Anterior cingulate cortex (tissue), 58 donors: ENCODE measurements around the gene TEDC2.
A peak's percentile ranks its signal among the peaks of the same experiment; 100 is the strongest.
"Not testable (repeated sequence)": the region's sequence is repeated elsewhere in the genome, so short reads cannot be mapped to it uniquely, and the experiment has no call there.

Experiments used
- DNase-seq, 58 donors: peaks; one replicate each; lab custom pipeline; 2025; lab: John Stamatoyannopoulos, UW

The TEDC2 gene

DNA sequence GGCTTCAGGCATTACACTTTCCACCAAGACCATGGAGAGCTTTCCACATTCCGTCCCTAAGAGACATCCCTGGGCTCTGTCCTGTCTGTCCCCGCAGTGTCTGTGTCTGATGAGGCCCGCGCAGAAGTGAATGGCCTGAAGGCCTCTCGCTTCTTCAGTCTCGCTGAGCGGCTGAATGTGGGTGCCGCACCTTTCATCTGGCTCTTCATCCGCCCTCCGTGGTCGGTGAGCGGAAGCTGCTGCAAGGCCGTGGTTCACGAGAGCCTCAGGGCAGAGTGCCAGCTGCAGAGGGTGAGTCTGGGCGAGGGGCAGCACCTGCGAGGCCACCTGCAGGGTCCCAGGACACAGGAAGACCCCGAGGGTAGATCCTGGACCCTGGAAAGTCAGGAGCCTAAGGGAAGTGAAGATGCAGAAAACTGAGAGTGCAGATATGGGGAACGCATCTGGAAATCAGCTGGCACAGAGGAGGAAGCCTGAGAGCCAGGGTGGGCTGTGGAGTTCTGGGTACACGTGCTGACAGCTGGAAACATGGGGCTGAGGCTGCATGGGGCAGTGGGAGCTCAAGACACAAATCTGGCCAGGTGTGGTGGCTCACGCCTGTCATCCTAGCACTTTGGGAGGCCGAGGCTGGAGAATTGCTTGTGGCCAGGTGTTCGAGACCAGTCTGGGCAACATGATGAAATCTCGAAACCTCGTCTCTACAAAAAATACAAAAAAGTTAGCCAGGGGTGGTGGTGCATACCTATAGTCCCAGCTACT lies 22.7 kb upstream of the TEDC2 start:
- no peak for DNase-seq

DNA sequence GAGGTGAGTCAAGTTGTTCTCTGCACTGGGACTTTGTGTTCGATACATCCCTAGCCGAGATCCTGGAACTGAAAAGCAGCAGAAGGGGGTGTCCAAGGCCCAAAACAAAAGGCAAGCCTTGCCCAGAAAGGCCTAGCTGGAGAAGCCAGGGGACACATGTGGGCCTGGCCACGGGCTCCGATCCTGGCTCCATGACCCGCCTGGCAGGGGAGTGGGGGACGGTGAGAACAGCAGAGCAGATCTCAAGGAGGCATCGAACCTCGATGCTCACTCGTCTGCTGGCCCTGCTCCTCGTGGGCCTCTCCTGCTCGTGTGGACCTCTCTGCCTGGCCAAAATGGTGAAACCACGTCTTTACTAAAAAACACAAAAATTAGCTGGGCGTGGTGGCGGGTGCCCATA lies 21.8 kb upstream of the TEDC2 start:
- DNase-seq: peak in 1 of 58 donors; percentile 3

DNA sequence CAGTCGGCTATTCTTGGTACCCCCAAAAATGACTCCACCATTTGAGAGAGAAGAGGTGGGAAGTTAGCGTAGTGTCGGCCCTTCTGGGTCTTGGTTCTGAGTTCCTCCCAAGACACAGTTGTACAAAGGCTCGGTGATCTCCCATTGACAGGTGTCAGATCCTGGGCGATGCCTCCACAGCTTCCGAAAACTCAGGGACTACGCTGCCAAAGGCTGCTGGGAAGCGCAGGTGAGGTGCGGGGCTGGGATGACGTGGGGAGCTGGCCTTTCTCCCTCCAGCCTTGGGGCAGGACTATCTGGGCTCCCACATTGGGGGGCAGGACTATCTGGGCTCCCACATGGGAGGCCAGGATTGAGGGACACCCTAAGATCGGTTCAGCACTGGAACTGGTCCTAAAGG lies 20.3 kb upstream of the TEDC2 start:
- no peak for DNase-seq

DNA sequence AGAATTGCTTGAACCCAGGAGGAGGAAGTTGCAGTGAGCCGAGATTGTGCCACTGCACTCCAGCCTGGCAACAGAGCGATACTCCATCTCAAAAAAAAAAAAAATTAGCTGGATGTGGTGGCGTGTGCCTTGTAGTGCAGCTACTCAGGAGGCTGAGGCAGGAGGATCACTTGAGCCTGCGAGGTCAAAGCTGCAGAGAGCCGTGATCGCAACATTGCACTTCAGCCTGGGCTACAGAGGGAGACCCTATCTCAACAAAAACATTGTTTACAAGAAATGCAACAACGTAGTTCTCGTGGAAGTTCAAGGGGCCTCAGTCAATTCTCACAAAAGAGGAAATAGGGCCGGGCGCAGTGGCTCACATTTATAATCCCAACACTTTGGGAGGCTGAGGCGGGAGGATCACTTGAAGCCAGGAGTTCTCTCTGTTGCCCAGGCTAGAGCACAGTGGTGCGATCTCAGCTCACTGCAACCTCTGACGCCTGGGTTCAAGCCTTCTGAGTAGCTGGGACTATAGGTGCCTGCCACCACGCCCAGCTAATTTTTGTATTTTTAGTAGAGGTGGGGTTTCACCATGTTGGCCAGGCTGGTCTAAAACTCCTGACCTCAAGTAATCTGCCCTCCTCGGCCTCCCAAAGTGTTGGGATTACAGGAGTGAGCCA lies 18.6 kb upstream of the TEDC2 start:
- not testable (repeated sequence) for DNase-seq

DNA sequence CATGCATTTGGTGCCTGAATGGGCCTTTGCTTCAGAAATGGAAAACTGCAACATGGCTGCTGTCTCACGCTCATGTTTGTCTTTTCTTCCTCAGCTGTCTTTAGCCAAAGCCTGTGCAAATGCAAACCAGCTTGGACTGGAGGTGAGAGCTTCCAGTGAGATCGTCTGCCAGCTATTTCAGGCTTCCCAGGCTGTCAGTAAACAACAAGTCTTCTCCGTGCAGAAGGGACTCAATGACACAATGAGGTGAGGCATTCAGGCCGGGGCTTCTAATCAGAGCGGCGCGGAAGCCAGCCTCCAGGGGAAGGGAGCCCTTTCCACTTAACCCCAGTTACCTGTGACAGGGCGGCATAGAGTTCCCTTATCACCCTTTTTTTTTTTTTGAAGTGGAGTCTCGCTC lies 16.4 kb upstream of the TEDC2 start:
- no peak for DNase-seq

DNA sequence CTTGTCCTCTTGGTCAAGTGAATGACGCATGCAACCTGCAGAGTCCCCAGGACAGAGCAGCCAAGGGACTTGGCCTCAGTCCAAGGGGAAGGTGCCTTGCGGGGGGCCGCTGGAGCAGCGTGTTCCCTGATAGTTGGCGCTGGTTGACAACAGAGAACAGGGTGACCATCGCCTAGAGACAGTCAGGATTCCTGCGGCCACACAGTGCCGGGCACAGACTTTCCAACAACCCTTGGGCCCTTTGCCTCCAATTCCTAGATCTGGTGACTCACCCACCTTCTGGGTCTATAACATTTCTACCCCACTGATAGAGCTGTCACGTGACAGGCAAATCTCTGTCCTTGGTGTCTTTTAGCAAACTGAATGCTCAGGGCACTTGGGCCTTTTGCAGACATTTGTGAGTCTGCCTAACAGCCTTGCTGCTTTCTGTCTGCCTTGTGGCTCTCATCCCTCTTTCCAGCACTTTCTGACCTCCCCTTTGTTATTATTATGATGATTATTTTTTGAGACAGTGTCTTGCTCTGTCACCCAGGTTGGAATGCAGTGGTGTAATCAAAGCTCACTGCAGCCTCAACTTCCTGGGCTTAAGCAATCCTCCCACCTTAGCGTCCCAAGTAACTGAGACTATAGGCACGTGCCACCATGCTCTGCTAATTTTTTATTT lies 11.9 kb upstream of the TEDC2 start:
- no peak for DNase-seq

DNA sequence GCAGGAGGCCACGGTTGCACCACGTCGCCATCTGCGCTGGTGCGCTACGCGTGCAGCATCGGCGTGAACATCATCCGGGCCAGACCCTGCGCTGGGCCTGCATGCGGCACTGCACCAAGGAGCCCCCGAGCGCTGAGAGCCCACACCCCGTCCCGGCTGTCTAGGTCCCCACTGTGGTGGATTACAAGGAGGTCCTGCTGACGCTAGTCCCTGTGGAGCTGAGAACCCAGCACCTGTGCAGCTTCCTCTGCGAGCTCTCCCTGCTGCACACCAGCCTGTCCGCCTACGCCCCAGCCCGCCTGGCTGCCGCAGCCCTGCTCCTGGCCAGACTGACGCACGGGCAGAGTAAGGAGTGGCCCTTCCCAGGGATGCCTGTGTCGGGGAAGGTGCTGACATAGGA lies 10.8 kb upstream of the TEDC2 start:
- no peak for DNase-seq

DNA sequence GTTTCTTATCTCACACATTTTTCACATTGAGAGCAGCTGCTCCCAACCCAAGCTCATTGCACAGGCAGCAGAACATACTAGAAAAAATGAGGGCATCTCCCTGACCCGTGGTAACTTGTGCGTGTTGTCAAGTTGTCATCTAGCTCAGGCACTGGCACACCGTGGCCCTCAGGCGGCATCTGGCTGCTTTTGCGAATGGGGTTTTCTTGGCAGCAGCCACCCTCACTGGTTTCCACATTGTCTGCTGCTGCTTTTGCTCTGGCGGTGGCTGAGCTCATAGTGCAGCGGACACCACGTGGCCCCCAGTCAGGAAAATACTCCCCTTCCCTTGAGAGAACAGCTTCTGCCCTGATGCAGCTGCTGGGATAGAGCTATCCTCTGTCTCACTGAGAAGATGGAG lies 9.4 kb upstream of the TEDC2 start:
- DNase-seq: peak in 46 of 58 donors; percentile 14 to 80 (median 53)

DNA sequence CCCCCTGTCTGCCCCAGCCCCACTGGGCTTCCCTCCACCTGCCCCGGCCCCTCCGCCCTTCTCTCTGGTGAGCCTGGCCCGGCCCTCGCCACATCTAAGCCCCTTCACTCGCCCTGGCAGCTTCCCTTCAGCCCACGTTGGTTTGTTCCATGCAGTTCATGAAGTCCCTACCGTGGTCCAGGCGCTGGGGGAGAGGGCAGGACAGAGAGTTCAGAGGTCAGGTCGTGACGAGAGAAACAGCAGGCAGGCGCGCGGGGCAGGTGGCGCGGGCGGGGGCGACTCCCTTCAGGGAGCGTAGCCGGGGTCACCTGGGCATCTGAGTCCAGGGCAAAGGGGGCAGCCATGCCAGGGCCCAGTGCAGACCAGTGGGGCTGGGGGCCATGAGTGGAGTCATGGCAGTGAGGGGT lies 8.9 kb upstream of the TEDC2 start:
- DNase-seq: no peak

DNA sequence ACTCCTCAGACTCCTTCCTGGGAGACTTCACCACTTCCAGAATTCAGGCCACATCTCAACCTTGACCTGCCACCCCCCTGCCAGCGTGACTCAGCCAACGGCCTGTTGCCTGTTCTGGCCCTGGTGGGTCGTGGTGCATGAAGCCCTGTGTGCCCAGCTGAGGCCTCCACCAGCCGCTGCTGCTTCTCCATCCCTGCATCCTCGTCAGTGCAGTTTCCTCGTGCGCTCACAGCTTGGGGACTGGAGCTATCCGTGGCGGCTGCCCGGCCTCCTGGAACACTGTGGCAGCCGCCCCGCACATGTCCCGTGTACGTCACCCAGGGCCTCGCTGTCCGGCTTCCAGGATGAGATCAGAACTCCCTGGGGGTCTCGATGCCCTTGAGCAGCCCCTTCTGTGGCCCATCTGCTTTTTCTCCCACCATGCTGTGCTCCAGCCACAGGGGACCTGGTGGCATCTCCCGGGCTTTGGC lies 8.0 kb upstream of the TEDC2 start:
- DNase-seq: no peak

DNA sequence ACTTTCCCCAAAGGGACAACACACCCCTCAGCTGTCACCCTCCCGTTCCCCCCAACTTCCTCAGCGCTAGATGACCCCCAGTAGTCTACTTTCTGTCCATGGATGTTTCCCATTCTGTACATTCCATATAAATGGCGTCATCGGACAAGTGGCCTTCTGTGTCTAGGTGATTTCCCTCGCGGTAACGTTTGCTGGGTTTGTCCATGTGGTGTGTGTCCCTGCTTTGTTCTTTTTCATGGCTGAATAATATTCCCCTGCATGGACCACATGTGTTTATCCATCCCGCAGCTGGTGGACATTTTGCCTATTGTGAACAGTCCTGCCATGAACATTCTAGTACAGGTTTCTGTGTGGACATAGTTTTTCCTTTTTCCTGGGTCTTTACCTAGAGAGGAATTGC lies 7.3 kb upstream of the TEDC2 start:
- no peak for DNase-seq

DNA sequence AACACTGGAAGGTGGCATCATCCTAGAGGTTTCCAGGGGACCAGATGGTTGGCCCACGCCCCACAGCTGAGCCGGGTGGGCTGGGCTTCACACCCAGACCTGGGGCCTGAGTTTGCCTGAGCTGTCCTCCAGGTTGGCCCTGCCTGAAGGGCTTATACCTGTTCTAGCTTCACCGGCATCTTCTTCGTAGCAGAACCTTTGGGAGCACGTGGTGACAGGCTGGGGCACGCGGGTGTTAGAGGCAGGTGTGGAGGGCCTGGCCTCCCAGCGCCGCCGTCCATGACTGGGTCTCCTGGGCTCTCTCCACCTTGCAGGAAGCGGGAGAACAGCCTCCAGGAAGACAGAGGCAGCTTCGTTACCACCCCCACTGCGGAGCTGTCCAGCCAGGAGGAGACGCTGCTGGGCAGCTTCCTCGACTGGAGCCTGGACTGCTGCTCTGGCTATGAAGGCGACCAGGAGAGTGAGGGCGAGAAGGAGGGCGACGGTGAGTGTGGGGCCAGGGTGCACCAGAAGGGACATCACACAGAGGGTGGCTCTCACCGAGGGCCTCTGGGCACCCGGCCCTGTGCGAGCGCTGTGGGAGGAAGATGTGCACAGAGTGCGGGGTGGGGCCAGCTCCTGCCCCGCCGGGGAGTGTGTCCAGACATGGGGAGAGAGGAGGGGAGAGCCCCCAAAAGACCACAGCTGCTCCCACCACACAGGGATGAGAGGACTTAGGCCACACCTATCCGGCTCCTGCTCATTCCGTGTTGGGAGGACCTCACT lies 4.6 kb upstream of the TEDC2 start:
- no peak for DNase-seq

DNA sequence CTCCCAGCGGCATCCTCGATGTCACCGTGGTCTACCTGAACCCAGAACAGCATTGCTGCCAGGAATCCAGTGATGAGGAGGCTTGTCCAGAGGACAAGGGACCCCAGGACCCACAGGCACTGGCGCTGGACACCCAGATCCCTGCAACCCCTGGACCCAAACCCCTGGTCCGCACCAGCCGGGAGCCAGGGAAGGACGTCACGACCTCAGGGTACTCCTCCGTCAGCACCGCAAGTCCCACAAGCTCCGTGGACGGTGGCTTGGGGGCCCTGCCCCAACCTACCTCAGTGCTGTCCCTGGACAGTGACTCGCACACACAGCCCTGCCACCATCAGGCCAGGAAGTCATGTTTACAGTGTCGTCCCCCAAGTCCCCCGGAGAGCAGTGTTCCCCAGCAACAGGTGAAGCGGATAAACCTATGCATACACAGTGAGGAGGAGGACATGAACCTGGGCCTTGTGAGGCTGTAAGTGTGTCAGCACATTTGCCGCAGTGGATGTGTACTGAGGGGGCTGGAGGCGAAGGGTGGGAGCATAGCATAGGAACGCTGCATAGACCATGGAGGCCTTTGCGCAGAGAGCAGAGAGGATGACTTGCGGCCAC lies 3.3 kb upstream of the TEDC2 start:
- no peak for DNase-seq

DNA sequence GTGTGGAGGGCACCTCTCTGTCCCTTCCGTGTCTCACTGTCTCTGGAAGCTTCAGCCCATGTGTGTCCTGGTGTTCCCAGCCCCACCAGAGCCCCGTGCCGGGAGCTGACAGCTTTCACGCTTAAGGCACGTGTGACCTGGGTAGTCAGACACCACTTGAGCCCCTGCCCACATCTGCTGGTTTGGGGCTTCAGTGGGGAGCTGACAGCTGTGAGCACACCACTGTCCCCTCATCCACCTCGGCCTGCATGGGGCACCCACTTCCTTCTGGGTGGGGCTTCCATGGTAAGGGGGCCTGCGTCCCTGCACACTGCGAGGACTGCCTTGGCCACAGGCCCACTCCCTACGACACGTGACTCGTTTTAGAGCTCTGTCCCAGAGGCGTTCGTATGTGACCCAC lies 2.6 kb upstream of the TEDC2 start:
- DNase-seq: no peak

DNA sequence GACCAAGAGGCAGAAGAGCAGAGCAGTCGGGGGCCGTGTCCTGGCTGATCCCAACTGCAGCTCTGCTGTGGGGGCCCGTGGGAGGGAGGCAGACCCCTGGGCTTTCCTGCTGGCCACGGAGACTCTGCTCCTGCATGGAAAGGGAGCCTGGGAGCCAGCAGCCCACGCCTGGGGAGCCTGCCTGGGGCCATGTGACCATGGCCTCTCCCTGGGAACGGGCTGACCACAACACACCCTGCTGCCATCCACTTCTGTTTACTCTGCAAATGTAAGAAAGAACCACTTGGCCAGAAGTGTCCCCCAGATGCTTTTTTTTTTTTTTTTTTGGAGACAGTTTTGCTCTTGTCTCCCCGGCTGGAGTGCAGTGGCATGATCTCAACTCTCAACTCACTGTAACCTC lies 2.0 kb upstream of the TEDC2 start:
- DNase-seq: no peak

DNA sequence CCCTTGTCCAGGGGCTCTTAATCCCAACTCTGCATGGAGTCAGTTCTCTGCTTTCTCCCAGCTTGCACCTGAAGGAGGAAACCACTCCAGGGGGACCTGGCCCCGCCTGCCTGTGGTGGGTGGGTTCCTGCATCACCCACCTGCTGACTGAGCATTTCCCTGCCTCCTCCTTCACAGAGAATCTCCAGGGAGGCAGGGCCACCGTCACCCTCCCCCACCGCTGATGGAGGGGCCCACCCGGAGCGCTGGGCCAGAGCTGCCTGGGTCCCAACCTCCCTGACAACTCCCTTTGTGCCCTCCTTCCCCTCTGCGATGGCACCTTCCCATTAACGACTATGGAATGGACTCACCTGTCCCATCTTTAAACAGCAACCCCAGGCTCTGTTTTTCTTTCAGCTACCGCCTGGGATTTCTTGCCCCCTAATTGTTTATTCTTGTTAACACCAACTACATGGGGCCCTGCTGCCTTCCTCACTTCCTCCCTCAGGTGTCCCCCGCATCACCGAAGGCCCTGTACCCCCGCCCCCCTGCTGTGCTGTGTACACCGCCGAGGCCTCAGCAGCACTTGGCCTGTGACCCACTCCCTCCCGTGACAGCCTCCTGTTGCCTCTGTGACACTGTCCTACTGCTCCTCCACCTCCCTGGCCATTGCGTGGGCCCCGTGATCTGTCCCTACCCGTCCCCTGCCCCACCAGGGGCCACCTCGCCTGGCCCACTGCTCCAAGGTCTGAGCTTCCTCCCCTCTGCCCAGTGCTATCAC lies 842 bp upstream of the TEDC2 start:
- no peak for DNase-seq

DNA sequence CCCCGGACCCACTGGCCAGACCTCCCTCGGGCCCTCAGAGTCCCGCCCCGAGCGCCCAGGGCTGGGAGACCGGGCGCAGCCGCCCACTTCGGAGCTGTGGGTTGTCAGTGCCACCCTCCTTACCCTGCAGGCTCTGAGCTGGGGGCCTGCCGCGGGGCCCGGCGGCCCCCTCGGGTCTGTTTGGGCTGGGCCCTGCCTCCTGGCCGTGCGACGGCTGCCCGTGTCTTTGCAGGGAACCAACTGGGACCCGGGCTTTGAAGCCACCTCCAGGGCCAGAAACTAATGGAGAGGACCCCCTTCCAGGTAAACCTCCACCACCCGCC lies 443 bp downstream of the TEDC2 start:
- no peak for DNase-seq

DNA sequence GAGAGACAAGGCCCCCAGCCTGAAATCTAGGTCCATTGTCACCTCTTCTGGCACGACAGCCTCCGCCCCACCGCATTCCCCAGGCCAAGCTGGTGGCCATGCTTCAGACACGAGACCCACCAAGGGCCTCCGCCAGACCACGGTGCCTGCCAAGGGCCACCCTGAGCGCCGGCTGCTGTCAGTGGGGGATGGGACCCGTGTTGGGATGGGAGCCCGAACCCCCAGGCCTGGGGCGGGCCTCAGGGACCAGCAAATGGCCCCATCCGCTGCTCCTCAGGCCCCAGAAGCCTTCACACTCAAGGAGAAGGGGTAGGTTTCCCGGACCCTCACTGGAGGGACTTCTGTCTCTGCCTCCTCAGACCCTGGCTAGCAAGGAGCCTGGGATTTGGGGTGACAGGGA lies 1.0 kb downstream of the TEDC2 start:
- no peak for DNase-seq

DNA sequence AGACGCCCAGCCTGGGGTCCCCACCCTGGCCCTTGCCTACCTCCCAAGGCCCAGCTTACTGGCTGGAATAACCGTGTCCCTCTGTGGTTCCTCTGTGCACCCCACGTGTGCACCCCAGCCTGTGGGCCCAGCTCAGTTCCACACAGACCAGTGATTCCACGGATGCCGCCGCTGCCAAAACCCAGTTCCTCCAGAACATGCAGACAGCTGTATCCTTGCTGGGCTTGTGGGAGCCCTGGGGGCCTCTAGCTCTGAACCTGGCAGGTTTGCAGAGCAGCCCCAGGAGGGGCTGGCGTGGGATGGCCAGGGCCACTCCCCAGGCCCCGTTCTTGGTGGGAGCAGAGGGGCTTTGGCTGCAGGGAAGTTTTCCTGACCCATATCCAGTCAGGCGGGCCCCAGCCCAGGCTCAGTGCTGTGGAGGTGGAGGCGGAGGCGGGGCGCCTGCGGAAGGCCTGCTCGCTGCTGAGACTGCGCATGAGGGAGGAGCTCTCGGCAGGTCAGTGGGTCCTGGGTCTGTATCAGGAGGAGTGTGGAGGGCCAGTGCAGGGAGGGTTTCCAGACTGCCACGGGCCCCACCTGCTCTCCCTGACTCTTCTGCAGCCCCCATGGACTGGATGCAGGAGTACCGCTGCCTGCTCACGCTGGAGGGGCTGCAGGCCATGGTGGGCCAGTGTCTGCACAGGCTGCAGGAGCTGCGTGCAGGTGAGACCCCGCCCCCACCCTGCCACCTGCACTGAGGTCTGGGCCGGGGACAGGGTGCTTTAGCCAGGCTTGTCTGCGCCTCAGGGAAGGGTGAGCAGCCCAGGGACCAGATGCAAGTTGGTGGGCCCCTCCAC lies 2.3 kb downstream of the TEDC2 start:
- DNase-seq: no peak
